HG02678 (cell line): Measurements from ENCODE around the gene RNU6-9.

Experiments used
- ATAC-seq: cut with Tn5 transposase; IDR thresholded peaks from one replicate; pipeline ENCODE4 v1.9.1; 2021; ENCODE audit warnings: mild to moderate bottlenecking, moderate library complexity; ENCODE audit not compliant: unreplicated experiment

Gene RNU6-9

DNA sequence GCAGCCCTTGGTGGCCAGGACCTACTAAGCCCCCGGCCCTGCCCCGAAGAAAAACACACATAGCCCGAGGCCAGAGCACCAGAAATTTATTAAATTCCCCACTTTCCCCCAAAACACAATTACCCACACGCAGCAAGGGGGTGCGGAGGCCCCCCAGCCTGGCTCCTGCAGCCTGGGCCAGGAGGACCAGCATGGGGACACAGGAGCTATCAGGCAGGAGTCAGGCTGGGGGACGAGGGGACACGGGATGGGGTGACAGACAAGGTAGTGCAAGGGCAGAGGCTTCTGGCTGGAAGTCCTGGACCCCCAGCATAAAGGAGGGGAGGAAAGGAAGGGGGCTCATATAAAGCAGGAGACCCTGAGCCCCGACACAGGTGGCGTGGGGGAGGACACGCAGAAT is 3.1 kb downstream of the RNU6-9 start:
- ATAC-seq: no peak

DNA sequence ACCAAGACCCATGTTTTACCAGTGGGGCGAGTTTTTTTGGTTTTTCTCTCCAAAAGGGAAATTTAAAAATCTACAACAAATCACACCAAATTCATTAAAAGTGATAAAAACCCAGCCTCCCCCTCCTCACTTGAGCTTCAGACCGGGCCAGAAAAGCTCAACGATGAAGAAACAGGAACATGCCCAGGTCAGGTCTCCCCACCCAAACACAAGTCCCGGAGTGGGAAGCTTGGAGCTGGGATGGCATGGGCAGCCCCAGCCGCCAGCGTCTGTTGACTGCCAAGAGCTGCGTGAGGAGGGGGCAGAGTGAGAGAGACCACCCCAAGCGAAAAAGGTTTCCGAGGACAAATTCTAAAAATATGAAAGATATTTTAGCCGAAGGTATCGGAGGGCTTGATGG is 3.7 kb downstream of the RNU6-9 start:
- no peak for ATAC-seq

DNA sequence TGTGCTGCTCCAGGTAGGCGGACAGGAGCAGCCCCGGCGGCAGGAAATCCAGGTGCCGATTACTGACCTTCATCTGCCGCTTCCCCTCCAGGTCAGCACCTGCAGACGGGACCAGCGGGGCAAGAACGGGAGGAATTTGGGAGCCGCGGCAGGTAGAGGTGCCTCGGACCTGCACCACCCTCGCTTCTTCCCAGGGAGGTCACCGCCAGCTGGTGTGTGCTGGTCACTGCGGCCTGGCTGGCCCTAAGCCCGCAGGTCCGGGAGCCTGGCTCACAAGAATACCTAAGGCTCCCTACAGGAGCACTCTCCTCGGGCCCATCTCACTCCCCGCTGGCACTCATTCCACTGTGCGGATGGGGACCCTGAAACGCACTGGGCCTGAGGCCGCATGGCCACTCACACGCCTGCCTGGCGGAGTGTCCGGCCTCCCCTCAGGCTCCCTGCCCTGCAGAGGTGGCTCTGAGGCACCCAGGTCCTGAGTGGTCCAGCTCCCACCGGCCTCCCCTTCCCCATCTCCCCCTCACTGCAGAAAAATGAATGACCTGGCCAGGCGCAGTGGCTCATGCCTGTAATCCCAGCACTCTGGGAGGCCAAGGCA is 4.3 kb downstream of the RNU6-9 start:
- no peak for ATAC-seq

DNA sequence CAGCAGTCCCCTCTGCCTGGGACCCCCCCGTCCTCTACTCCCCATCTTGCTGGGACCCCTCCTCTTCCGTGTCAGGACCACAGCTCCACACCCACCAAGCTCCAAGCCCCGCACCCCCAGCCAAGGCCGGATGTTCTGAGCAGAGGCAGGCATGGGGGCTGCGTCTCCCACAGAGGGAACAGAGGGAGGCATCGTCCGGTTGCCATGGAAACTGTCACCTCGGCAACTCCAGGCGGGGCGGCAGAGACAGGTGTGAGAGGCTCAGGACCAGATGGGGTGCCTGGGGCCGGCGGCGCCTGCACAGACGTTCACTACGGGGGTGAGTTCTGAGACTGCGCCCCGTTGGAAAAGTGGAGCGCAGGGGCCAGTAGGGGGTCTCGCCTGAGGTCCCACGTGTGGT is 5.4 kb downstream of the RNU6-9 start:
- ATAC-seq: no peak

DNA sequence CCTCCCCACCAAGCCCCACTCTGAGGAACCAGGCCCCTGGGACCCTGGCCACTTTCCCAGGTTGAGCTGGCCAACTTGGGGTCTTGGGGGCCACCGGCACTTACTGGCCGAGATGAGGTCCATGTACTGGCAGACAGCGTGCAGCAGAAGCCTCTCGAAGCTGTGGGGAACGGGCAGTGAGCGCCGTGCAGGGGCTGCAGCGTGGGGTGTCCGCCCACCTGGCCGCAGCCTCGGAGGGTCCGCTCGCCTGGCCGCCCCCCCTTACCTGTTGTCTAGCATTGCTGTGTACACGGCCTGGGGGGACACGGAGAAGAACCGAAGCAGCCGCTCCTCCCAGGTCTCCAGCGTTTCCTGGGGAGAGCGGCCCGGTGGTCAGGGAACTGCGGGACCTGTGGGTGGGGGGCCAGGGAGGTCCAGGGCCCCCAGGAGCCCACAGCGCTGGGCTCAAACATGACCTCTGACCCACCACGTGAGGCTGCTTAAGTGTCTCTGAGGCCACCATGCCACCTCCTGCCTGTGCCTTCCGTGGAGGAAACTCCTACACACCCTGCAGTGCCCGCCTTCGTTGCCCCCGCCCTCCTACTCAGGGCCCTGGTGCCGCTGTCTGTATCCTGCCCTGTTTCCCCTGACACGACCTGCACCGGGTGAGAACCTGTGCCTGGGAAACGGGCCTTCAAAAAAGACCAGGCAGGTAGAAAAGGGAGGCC is 6.2 kb downstream of the RNU6-9 start:
- ATAC-seq: no peak

DNA sequence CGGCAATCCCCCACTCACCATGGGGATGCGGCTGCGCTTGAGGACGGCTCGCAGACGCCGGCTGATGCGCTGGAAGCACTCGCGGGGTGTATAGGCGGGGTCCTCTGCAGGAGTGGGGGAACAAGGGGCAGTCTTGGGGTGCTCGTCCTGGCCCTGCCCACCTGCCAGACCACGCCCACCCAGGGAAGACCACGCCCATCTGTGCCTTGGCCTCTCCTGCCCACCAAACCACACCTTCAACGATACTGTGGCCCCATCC is 6.7 kb downstream of the RNU6-9 start:
- no peak for ATAC-seq

DNA sequence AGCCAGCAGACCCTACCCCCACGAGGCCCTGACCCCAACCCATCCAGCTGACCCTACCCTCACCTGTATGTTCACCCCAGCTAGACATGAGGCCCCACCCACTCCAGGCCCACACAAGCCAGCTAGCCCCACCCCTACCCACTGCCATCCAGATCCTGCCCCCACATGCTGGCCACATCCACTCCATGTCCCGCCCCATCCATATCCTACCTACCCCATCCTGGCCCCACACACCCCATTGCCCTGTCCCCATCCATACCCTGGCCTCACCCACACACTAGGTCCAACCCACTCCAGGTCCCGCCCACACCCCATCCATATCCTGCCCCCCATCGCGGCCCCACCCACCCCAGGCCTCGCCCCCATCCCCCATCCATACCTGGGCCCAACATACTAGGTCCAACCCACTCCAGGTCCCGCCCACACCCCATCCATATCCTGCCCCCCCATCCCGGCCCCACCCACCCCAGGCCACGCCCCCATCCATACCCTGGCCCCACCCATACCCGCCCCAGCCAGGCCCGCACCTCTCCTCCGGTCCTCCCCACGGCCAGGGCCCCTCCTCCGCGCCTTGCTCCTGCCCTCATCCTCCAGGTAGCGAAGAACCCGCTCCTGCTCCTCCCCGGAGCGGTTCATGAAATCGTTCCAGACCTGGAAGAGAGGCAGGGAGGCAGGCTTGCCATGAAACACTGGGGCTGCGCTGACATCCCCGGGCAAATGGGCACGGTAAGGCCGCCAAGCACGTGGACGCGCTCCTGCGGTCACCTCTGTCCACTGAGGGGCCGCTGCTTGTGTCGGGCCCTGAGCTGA is 7.2 kb downstream of the RNU6-9 start:
- ATAC-seq: no peak

DNA sequence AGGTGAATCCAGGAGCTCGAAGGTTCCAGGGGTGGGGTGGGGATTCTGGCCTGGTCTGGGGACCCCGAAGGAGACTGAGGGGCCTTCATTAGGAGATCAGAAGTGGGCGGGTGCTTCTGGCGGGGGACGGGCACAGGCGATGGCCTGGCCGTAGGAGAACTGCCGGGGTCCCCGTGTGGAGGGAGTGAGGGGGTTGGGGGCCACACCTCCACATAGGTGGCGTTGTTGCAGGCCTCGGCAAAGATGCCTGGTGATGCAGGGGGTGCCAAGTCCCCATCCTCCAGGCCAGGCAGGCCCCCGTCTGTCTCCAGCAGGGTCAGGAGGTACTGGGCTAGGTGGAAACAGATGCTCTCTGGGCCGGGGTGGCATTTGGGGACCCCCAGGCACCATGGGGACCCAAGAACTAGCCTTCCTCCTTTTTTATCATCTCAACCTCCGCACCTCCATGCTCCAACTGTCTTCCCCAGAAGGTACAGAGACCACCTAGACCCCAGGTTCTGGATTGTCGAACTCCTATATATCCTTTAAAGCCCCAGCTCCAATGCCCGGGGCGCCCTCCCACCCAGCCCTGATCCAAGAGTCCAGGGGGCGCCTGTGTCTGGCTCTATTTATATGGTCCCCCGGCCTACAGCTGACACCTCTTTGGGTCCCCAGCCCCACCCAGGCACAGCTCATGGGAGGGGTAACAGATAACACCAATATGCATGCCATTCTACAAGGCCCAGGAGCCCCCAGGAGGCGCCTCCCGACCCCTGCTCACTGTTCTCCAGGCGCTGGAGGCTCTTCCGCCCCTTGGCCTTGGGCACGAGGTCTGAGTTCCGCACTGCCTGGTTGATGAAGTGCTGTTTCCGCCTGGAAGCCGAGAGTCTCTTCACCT is 8.2 kb downstream of the RNU6-9 start:
- ATAC-seq: no peak

DNA sequence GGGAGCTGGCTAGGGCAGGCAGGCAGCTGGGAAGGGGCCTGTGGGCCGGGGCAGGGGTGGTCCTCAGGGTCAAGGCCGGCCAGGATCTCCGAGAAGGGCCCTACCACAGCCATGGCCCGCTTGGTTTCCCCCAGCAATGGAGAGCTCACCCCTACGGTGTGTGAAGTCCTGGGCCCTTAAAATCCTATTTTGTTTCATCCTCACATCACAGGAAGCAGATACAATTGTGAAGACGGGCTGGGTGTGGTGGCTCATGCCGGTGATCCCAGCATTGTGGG is 8.7 kb downstream of the RNU6-9 start:
- ATAC-seq: no peak

DNA sequence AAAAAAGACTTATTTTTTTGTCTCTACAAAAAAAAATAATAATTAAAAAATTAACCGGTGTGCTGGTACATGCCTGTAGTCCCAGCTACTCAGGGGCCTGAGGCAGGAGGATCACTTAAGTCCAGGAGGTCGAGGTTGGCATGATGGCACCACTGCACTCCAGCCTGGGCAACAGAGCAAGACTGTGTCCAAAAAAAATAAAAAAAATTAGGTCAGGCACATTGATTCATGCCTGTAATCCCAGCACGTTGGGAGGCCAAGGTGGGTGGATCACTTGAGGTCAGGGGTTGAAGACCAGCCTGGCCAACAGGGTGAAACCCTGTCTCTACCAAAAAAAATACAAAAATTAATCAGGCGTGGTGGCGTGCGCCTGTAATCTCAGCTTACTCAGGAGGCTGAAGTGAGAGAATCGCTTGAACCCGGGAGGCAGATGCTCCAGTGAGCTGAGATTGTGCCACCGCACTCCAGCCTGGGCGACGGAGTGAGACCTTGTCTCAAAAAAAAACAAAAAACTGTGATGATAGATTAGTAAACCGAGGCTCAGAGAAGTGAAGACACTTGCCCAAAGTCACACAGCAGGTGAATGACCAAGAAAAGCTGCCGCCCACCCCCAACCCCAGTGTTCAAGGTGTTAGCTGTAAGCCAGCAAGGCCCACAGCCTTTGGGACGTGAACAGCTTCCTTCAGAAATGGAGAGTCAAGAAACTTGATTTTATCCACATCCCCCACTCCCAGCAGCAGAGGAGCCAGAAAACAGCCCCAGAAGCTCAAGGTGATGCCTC is 9.4 kb downstream of the RNU6-9 start:
- no peak for ATAC-seq

DNA sequence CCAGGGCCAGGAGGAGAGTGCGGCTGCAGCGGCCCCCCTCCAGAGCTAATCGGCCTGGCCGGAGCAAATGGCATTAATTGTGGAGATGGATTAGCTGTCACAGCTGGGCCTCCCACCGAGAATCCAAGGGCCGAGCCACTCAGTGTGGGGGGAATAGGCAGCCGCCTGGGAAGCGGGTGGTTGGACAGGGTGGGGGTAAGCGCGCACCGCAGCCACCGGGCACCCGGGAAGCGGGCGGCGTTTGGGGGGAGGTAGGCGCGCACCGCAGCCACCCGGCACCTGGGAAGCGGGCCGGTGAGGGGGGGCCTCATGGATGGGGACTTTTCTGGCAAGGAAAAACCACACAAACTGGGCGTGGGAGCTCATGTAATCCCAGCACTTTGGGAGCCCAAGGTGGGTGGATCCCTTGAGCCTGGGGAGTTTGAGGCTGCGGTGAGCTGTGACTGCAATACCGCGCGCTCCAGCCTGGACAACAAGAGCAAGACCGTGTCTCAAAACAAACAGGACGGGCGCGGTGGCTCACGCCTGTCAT is 10.0 kb downstream of the RNU6-9 start:
- no peak for ATAC-seq

DNA sequence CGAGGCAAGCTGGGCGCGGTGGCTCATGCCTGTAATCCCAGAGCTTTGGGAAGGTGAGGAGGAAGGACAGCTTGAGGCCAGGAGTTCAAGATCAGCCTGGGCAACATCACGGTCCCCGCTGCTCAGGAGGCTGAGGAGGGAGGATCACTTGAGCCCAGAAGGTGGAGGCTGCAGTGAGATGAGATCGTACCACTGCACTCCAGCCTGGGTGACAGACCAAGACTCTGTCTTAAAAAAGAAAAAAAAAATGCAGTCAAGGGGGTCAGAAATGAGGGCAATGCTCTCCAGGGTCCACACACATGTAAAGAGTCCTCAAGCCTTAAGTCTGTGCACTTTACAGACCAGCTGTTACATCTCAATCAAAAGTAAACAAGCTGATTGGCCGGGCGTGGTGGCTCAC is 11.3 kb downstream of the RNU6-9 start:
- ATAC-seq: no peak

DNA sequence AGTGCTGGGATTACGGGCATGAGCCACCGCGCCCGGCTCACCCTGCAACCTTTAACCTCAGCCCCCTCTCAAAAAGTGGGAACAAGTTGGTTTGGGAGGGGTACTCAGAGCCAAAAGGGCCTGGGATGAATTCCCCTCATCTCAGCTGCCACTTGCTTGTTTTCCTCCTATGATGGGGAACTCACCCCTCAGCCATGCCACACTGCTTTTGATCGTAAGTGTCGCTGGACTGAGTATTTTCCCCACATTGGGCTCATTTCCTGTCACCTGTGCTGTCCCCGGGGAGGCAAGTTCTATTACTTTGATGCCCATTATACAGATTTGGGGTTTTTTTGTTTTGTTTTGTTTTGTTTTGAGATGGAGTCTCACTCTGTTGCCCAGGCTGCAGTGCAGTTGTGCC is 13.2 kb downstream of the RNU6-9 start:
- ATAC-seq: no peak

DNA sequence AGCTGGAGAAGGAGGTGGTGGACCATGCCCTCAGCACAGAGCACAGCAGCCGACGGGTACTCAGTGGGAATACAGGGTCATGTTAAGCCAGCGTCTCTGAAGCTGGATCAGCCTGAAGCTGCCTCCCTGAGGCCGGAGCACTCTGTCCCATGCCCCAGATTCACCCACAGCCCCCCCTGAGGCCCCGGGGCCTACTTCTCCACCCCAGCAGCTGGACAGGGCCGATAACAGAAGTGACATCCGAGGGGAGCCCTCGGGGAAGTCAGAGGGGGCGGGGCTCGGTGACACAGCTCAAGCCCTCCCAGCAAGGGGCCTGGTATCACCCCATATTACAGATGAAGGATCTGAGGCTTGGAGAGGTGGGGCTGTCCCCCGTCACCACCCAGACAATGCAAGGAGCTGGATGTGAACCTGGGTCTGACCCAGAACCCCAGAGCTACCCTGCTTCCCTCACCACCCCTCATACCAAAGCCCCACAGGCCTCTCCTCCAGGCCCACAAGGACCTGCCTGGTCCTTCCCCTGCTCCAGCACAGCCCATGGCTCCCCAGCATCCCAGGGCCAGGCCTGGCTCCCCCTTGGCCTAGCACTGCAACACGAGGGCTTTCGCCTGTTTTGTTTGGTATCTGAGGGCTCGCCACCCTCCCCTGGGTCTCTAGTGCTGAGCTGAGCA is 14.0 kb downstream of the RNU6-9 start:
- no peak for ATAC-seq

DNA sequence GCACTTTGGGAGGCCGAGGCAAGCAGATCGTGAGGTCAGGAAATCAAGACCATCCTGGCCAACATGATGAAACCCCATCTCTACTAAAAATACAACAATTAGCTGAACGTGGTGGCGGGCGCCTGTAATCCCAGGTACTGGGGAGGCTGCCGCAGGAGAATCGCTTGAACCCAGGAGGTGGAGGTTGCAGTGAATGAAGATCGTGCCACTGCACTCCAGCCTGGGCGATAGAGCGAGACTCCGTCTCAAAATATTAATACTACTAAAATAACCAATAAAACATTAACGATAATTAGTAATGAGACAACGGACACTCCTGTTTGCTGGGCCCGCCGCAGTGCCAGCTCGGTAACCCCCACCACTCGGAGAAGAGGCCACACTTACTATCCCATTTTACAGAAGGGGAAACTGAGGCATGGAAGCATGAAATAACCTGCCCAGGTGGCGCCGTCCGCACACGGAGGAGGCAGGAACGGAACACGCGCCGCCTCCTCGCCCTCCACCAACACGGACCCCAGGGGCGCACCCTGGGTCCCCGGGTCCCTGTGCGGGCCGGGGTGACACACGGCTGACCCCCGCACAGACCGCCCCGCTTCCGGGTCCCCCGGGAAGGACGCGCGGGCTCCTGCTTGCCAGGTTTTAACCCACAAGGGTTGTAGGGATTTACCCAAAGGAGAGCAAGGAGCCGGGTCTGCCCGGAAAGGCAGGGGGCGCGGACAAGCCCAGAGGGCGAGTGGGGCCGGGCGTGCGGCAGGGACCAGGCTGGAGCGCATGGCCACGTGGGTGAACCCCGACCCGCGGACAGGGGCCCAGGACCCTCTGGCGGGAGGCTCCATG is 18.1 kb downstream of the RNU6-9 start:
- ATAC-seq: no peak

DNA sequence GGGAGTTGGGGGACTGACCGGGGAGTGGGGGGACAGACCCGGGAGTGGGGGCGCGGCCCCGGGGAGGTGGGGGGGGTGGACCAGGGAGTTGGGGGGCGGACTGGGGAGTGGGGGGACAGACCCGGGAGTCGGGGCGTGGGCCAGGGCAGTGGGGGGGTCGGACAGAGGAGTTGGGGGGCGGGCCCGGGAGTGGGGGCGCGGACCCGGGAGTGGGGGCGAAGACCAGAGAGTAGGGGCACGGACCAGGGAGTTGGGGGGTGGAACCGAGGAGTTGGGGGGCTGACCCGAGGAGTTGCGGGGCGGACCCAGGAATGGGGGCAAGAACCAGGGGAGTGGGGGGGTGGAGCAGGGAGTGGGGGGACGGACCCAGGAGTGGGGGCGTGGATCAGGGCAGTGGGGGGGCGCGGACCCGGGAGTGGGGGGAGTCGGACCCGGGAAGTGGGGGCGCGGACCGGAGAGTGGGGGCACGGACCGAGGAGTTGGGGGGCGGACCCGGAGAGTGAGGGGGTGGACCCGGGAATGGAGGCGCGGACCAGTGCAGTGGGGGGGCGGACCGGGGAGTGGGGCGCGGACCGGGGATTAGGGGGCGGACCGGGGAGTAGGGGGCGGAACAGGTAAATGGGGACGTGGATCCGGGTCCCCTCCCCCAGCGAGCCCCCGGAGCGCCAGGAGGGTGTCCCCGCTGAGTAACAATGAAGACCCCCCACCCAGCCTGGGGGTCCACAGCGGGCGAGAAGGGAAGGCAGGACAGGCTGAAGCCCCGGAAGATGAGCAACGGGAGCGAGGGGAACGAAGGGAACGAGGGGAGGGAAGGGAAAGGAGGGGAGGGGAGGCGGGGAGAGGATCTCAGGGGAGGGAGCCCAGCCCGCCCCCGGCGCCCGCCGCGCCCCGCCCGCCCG is 19.1 kb downstream of the RNU6-9 start:
- no peak for ATAC-seq

DNA sequence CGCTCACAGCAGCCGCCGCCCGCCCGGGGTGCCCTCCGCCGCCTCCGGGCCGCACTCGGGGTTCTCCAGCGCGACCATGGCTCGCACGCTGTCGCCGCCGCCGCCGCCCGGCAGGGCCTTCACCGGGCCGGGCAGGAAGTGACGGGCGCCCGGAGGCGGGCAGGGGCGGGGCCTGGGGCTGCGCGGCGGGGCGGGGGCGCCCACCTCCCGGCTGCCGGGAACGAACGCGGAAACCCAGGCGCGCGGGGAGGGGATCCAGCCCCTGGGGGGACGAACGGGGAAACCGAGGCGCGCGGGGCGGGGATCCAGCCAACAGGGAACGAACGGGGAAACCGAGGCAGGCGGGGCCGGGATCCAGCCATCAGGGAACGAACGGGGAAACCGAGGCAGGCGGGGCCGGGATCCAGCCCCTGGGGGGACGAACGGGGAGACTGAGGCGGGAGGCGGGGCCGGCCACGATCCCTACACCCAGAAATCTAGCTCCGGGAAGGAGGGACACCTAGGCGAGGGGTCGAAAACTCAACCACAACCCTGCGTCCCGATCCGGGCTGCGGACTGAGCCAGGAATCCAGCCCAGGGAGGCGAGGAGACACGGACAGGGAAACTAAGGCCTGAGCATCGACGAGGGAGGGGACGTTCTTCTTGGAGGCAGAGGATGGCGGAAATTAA is 19.9 kb downstream of the RNU6-9 start, which contains the start of gene R3HDM4:
Gene R3HDM4 (minus strand): TSS at position 140 of the 669 bp plus-strand sequence. CDS start 62 bp downstream, at position 78.
- ATAC-seq: peak; percentile 56
